Skeletal muscle tissue (tissue), 4 donors: ENCODE results near the gene DCTN5. TPM values are rescaled to one million over a fixed set of nuclear protein-coding genes. Genes with fewer than 3 reads are reported as not detected.

ENCODE experiments used
- H3K27ac ChIP-seq: one replicate; pipeline ENCODE4 v1.7.0; 2013; ENCODE audit warnings: mild to moderate bottlenecking, low read depth, low read length, inconsistent platforms
- H3K27me3 ChIP-seq, 3 donors: one replicate each; pipeline ENCODE4 v1.7.0; 2013; ENCODE audit warnings: low read length in 3 of 3; ENCODE audit not compliant: control insufficient read depth in 3 of 3, insufficient read depth in 3 of 3
- H3K36me3 ChIP-seq, 3 donors: one replicate each; pipeline ENCODE4 v1.7.0; 2013; ENCODE audit warnings: low read length in 3 of 3; ENCODE audit not compliant: control insufficient read depth in 3 of 3, insufficient read depth in 3 of 3
- H3K4me1 ChIP-seq, 3 donors: one replicate each; pipeline ENCODE4 v1.7.0; 2013; ENCODE audit warnings: low read length in 3 of 3, mild to moderate bottlenecking in 3 of 3; ENCODE audit not compliant: control insufficient read depth in 3 of 3, insufficient read depth in 3 of 3
- H3K4me3 ChIP-seq, 3 donors: one replicate each; pipeline ENCODE4 v1.7.0; 2013; ENCODE audit warnings: low read length in 3 of 3
- H3K9ac ChIP-seq, 3 donors: one replicate each; pipeline ENCODE4 v1.7.0; 2013; ENCODE audit warnings: low read length in 3 of 3, mild to moderate bottlenecking in 3 of 3, moderate library complexity in 2 of 3, low read depth in 1 of 3
- H3K9me3 ChIP-seq, 3 donors: one replicate each; pipeline ENCODE4 v1.7.0; 2013; ENCODE audit warnings: low read length in 3 of 3; ENCODE audit not compliant: control insufficient read depth in 3 of 3
- total RNA-seq: library from RNA; depleted of rRNA; stranded (reverse); fragments of >200 nt; gene quantifications from one replicate; pipeline ENCODE4 v1.2.3, GENCODE V29; 2014
- donor health status: Osteomylitis.

DCTN5 gene
- total RNA-seq, 1 donor from 2014 or later: 25.6 TPM

- H3K4me3 ChIP-seq: peak within 1 kb of the TSS; percentile 65 to 73 (median 73)
- H3K27me3 ChIP-seq: no peaks in the 10 kb centered on the region
- H3K27ac ChIP-seq: no peak within 1 kb of the TSS
- H3K4me1 ChIP-seq: peaks cover 13 to 16% (median 14%) of the 10 kb centered on the region in 3 donors
- no peaks in the 10 kb centered on the region for H3K9me3 ChIP-seq
- peaks cover 14 to 26% (median 21%) of the 10 kb centered on the region in 3 donors for H3K36me3 ChIP-seq
- peak within 1 kb of the TSS; percentile 56 to 77 (median 73) for H3K9ac ChIP-seq
Observed at GRCh38 chr16:23678430-23679273, 37.4 kb downstream of the DCTN5 start, which contains the start of gene PLK1. PLK1 (plus strand) TSS chr16:23678889; CDS start chr16:23678933, 44 bp downstream.

DNA sequence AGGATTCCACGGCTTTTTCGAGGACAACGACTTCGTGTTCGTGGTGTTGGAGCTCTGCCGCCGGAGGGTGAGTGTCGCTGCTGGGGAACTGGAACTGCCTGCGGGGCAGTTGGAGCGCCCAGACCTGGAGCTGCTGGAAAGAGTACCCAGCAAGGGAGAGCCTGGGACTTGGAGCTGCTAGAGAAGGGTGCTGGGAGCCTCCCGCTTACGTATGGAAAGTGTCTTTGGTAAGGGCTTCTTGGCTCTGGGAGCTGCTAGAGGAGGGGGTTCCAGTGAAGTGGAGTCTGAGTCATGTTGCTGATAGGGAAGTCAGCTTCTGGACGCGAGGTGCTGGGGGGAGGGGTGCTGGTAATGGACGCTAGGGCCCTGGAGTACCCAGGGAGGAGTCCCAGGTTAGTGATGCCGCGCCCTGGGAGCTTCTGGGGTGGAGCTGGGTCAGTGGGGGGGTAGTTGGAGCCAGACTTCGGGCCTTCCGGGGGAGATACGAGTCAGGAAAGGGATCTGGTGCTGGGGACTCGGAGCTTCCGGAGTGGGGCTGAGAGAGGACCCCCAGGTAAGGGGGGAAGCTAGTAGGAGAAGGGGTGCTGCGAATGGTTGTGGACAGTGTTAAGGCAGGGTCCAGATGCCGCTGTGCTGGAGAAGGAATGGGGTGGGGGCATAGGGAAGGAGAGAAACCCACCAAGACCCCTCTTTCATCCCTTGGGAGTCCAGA is 38.2 kb downstream of the DCTN5 start:
- Histone ChIP-seq H3K9me3 (no peaks in the 10 kb centered on the region), H3K4me1 (peaks cover 13 to 16% (median 14%) of the 10 kb centered on the region in 3 donors), H3K36me3 (peaks cover 19 to 25% (median 24%) of the 10 kb centered on the region in 3 donors), H3K4me3 (peak overlapping the region in 2 of 3 donors; percentile 65 to 73), H3K27ac (no peak overlapping the region), H3K9ac (peak overlapping the region in 2 of 3 donors; percentile 56 to 73), H3K27me3 (no peaks in the 10 kb centered on the region)

GRCh38 chr16:23679986-23680336 is 38.7 kb downstream of the DCTN5 start:
- Histone ChIP-seq H3K4me1 (peaks cover 13 to 16% (median 14%) of the 10 kb centered on the region in 3 donors), H3K9ac (no peak overlapping the region), H3K27ac (no peak overlapping the region), H3K4me3 (no peak overlapping the region), H3K9me3 (no peaks in the 10 kb centered on the region), H3K36me3 (peaks cover 19 to 25% (median 25%) of the 10 kb centered on the region in 3 donors), H3K27me3 (no peaks in the 10 kb centered on the region)

- H3K9me3 ChIP-seq: no peaks in the 10 kb centered on the region
- H3K4me3 ChIP-seq: no peak overlapping the region
- H3K36me3 ChIP-seq: peaks cover 24 to 35% (median 29%) of the 10 kb centered on the region in 3 donors
- H3K9ac ChIP-seq: no peak overlapping the region
- peaks cover 13 to 16% (median 14%) of the 10 kb centered on the region in 3 donors for H3K4me1 ChIP-seq
- H3K27me3 ChIP-seq: no peaks in the 10 kb centered on the region
- no peak overlapping the region for H3K27ac ChIP-seq
Observed at GRCh38 chr16:23682181-23682580, 40.9 kb downstream of the DCTN5 start.

DNA sequence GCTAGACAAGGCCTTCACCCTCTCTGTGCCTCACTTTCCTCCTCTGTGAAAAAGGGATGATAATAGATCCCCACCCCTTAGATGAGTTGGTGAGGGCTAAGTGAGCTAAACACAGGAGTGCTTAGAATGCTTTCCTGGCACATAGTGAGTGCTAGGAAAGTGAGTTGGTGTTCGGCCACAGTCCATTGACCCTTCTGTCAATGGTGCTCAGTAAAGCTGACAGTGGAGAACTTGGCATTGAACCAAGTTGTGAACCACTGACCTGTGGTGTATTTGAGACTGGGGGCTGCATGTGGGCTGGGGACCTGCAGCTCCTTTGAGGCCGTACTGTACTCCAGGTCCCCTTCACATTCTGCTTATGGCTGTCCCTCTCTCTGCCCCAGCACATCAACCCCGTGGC is 42.2 kb downstream of the DCTN5 start:
- no peak overlapping the region for H3K27ac ChIP-seq
- no peaks in the 10 kb centered on the region for H3K9me3 ChIP-seq
- H3K36me3 ChIP-seq: peaks cover 36 to 47% (median 42%) of the 10 kb centered on the region in 3 donors
- H3K27me3 ChIP-seq: no peaks in the 10 kb centered on the region
- peaks cover 8 to 9% (median 8%) of the 10 kb centered on the region in 3 donors for H3K4me1 ChIP-seq
- H3K4me3 ChIP-seq: no peak overlapping the region
- no peak overlapping the region for H3K9ac ChIP-seq

- Histone ChIP-seq H3K9me3 (no peaks in the 10 kb centered on the region), H3K27me3 (no peaks in the 10 kb centered on the region)
Observed at GRCh38 chr16:23687034-23687808, 46.0 kb downstream of the DCTN5 start.

DNA sequence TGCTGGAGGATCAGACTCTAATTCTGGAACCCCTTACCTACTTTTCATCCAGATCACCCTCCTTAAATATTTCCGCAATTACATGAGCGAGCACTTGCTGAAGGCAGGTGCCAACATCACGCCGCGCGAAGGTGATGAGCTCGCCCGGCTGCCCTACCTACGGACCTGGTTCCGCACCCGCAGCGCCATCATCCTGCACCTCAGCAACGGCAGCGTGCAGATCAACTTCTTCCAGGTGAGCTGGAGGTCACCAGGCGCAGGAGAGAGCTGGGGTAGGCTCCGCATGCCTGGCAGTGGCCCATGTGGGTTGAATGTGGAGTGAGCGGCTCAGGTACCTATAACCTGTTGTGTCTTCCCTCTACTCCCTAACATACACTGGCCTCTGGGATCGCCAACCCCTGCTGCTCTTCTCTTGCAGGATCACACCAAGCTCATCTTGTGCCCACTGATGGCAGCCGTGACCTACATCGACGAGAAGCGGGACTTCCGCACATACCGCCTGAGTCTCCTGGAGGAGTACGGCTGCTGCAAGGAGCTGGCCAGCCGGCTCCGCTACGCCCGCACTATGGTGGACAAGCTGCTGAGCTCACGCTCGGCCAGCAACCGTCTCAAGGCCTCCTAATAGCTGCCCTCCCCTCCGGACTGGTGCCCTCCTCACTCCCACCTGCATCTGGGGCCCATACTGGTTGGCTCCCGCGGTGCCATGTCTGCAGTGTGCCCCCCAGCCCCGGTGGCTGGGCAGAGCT is 48.3 kb downstream of the DCTN5 start:
- H3K4me3 ChIP-seq: no peak overlapping the region
- H3K36me3 ChIP-seq: peaks cover 38 to 46% (median 42%) of the 10 kb centered on the region in 3 donors
- peaks cover 6 to 15% (median 11%) of the 10 kb centered on the region in 3 donors for H3K4me1 ChIP-seq

More at GRCh38 chr16:23687034-23687808, 46.0 kb downstream of the DCTN5 start:
- no peak overlapping the region for H3K9ac ChIP-seq
- H3K36me3 ChIP-seq: peaks cover 48 to 56% (median 53%) of the 10 kb centered on the region in 3 donors
- H3K27ac ChIP-seq: no peak overlapping the region
- H3K4me3 ChIP-seq: no peak overlapping the region
- H3K4me1 ChIP-seq: peaks cover 2 to 10% (median 3%) of the 10 kb centered on the region in 3 donors

GRCh38 chr16:23690771-23691482 is 49.7 kb downstream of the DCTN5 start:
- Histone ChIP-seq H3K4me1 (peaks cover 10 to 15% (median 11%) of the 10 kb centered on the region in 3 donors), H3K9ac (no peak overlapping the region), H3K9me3 (no peaks in the 10 kb centered on the region), H3K27me3 (peaks cover 0 to under 1% (median 0%) of the 10 kb centered on the region in 3 donors), H3K4me3 (no peak overlapping the region), H3K27ac (no peak overlapping the region), H3K36me3 (peaks cover 35 to 43% (median 42%) of the 10 kb centered on the region in 3 donors)

More for the DNA sequence above, 48.3 kb downstream of the DCTN5 start:
- Histone ChIP-seq H3K9ac (no peak overlapping the region), H3K27me3 (no peaks in the 10 kb centered on the region), H3K9me3 (no peaks in the 10 kb centered on the region), H3K27ac (no peak overlapping the region)
